ENCODE results near the gene MEF2A. TPM values are rescaled to one million over a fixed set of nuclear protein-coding genes. Genes with fewer than 3 reads are reported as not detected.

MEF2A gene
- total RNA-seq, 2 donors from 2014 or later = 25.1 to 68.7 TPM

GRCh38 chr15:99619712-99620111 is 53.9 kb downstream of the MEF2A start:
- peak overlapping the region in 2 of 4 donors; percentile 0 to 3 for H3K27ac ChIP-seq
- ATAC-seq (no peak), DNase-seq (no peak)
- H3K4me1 ChIP-seq = peaks cover 28% of the 10 kb centered on the region
- no peaks in the 10 kb centered on the region for H3K36me3 ChIP-seq (replicated peaks in 1 of 2; ENCODE audit: insufficient read depth in 1 of 2, low read depth in 2 of 2)
- H3K27me3 ChIP-seq = no peaks in the 10 kb centered on the region
- TF ChIP-seq POLR2A (IDR thresholded peaks at IDR 0.05) = no peak
- no peak for TF ChIP-seq CTCF (IDR thresholded peaks at IDR 0.05)
- no peaks in the 10 kb centered on the region for H3K9me3 ChIP-seq
- H3K4me3 ChIP-seq = no peak overlapping the region
- intact Hi-C loops (cut with DNase I) = no loop called here
- WGBS, 2 donors = 66 to 75% methylated on average over 2 of the region's 2 CpGs

GRCh38 chr15:99620178-99620577 is 54.4 kb downstream of the MEF2A start:
- intact Hi-C loops (cut with DNase I) = no loop called here
- DNase-seq (no peak), ATAC-seq (no peak)
- H3K9me3 ChIP-seq = no peaks in the 10 kb centered on the region
- H3K36me3 ChIP-seq (replicated peaks in 1 of 2; ENCODE audit: insufficient read depth in 1 of 2, low read depth in 2 of 2) = no peaks in the 10 kb centered on the region
- TF ChIP-seq CTCF (IDR thresholded peaks at IDR 0.05) = no peak
- no peak for TF ChIP-seq POLR2A (IDR thresholded peaks at IDR 0.05)
- no peaks in the 10 kb centered on the region for H3K27me3 ChIP-seq
- peak overlapping the region in 1 of 4 donors; percentile 18 for H3K27ac ChIP-seq
- no peak overlapping the region for H3K4me3 ChIP-seq
- 42 to 43% methylated on average over 6 of the region's 6 CpGs for WGBS, 2 donors
- peaks cover 25% of the 10 kb centered on the region for H3K4me1 ChIP-seq

GRCh38 chr15:99621767-99622166 is 56.0 kb downstream of the MEF2A start:
- Histone ChIP-seq H3K27me3 (no peaks in the 10 kb centered on the region), H3K36me3 (replicated peaks in 1 of 2; ENCODE audit: insufficient read depth in 1 of 2, low read depth in 2 of 2) (no peaks in the 10 kb centered on the region), H3K27ac (no peak overlapping the region), H3K4me3 (no peak overlapping the region), H3K4me1 (peaks cover 25% of the 10 kb centered on the region), H3K9me3 (no peaks in the 10 kb centered on the region)
- ATAC-seq (no peak), DNase-seq (no peak)
- TF ChIP-seq POLR2A (IDR thresholded peaks at IDR 0.05) (no peak), CTCF (IDR thresholded peaks at IDR 0.05) (no peak)
- intact Hi-C loops (cut with DNase I) = no loop called here

GRCh38 chr15:99628374-99629001 is 62.7 kb downstream of the MEF2A start:
- ATAC-seq (peak; percentile 50), DNase-seq (no peak)
- TF ChIP-seq CTCF (IDR thresholded peaks at IDR 0.05) (no peak), POLR2A (IDR thresholded peaks at IDR 0.05) (no peak)
- no peaks in the 10 kb centered on the region for H3K9me3 ChIP-seq
- peak overlapping the region in 2 of 4 donors; percentile 52 to 60 for H3K27ac ChIP-seq
- H3K4me1 ChIP-seq = peaks cover 40% of the 10 kb centered on the region
- no peak overlapping the region for H3K4me3 ChIP-seq
- H3K36me3 ChIP-seq (replicated peaks in 1 of 2; ENCODE audit: insufficient read depth in 1 of 2, low read depth in 2 of 2) = no peaks in the 10 kb centered on the region
- no peaks in the 10 kb centered on the region for H3K27me3 ChIP-seq
- intact Hi-C loops (cut with DNase I) = no loop called here

- 90 to 92% methylated on average over 7 of the region's 7 CpGs for WGBS, 2 donors
- Histone ChIP-seq H3K27me3 (no peaks in the 10 kb centered on the region), H3K4me3 (no peak overlapping the region), H3K36me3 (replicated peaks in 1 of 2; ENCODE audit: insufficient read depth in 1 of 2, low read depth in 2 of 2) (no peaks in the 10 kb centered on the region), H3K4me1 (peaks cover 52% of the 10 kb centered on the region), H3K9me3 (no peaks in the 10 kb centered on the region), H3K27ac (peak overlapping the region in 2 of 4 donors; percentile 2 to 39)
- ATAC-seq (no peak), DNase-seq (no peak)
- intact Hi-C loops (cut with DNase I) = no loop called here
- no peak for TF ChIP-seq POLR2A (IDR thresholded peaks at IDR 0.05)
- no peak for TF ChIP-seq CTCF (IDR thresholded peaks at IDR 0.05)
These were observed 64.9 kb downstream of the MEF2A start for GRCh38 chr15:99630607-99631131.

All from body of pancreas (tissue), 4 donors.